OCI-LY3 (cell line): ENCODE results near the gene ARL5B.

Source experiments
- EZH2phosphoT487 ChIP-seq: fragments of 200-600 bp; shearing (Covaris generic); IDR thresholded peaks from 2 replicates; pipeline ENCODE4 v1.6.1; 2018; ENCODE audit warnings: antibody characterized with exemption, mixed run types, low read depth
- TF ChIP-seq, protein P1 (sequence below): fragments of 200-600, 300-600 bp; sonication (generic); IDR thresholded peaks from 2 replicates; pipeline ENCODE4 v1.5.1; 2014; ENCODE audit warnings: antibody characterized with exemption, low read length, low read depth

GRCh38 chr10:18713077-18713476 is 53.8 kb downstream of the ARL5B start:
- TF ChIP-seq, protein P1, sequence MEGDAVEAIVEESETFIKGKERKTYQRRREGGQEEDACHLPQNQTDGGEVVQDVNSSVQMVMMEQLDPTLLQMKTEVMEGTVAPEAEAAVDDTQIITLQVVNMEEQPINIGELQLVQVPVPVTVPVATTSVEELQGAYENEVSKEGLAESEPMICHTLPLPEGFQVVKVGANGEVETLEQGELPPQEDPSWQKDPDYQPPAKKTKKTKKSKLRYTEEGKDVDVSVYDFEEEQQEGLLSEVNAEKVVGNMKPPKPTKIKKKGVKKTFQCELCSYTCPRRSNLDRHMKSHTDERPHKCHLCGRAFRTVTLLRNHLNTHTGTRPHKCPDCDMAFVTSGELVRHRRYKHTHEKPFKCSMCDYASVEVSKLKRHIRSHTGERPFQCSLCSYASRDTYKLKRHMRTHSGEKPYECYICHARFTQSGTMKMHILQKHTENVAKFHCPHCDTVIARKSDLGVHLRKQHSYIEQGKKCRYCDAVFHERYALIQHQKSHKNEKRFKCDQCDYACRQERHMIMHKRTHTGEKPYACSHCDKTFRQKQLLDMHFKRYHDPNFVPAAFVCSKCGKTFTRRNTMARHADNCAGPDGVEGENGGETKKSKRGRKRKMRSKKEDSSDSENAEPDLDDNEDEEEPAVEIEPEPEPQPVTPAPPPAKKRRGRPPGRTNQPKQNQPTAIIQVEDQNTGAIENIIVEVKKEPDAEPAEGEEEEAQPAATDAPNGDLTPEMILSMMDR: no peak
- TF ChIP-seq EZH2phosphoT487: no peak
